GM19467 (cell line): ENCODE data around the gene APCDD1.
"Not testable (repeated sequence)": the region's sequence is repeated elsewhere in the genome, so short reads cannot be mapped to it uniquely, and the experiment has no call there.

ENCODE experiments used
- ATAC-seq: cut with Tn5 transposase; IDR thresholded peaks from one replicate; pipeline ENCODE4 v1.9.1; 2021; ENCODE audit warnings: mild to moderate bottlenecking, moderate library complexity; ENCODE audit not compliant: unreplicated experiment

Gene APCDD1

GRCh38 chr18:10524507-10525370 lies 70.3 kb downstream of the APCDD1 start:
- no peak for ATAC-seq

GRCh38 chr18:10525371-10525691 lies 70.9 kb downstream of the APCDD1 start:
- ATAC-seq = no peak

- ATAC-seq = peak; percentile 87
Measured at GRCh38 chr18:10525697-10526560, 71.5 kb downstream of the APCDD1 start, which contains the start of gene NAPG. Gene NAPG, plus strand, starts transcription at chr18:10526027. Its CDS starts 76 bp downstream, at chr18:10526103.

GRCh38 chr18:10526561-10526949 lies 72.1 kb downstream of the APCDD1 start:
- no peak for ATAC-seq

- ATAC-seq = no peak
Measured at GRCh38 chr18:10528439-10528838, 74.0 kb downstream of the APCDD1 start.

- ATAC-seq = no peak
Measured at GRCh38 chr18:10530002-10530401, 75.6 kb downstream of the APCDD1 start.

GRCh38 chr18:10530852-10531251 lies 76.4 kb downstream of the APCDD1 start:
- ATAC-seq = no peak

- no peak for ATAC-seq
Measured at GRCh38 chr18:10533111-10533510, 78.7 kb downstream of the APCDD1 start.

- ATAC-seq = no peak
Measured at GRCh38 chr18:10536280-10536679, 81.8 kb downstream of the APCDD1 start.

- no peak for ATAC-seq
Measured at GRCh38 chr18:10537765-10538164, 83.3 kb downstream of the APCDD1 start.

GRCh38 chr18:10539124-10539523 lies 84.7 kb downstream of the APCDD1 start:
- not testable (repeated sequence) for ATAC-seq
